Panc1 (cell line): ENCODE data around the gene CD2BP2. TPM values are rescaled to one million over a fixed set of nuclear protein-coding genes. Genes with fewer than 3 reads are reported as not detected.

Experiments used
- ATAC-seq: fragments of 200-7000 bp; cut with Tn5 transposase; 2 replicates; pipeline ENCODE4 v1.9.1; 2020; ENCODE audit warnings: mild to moderate bottlenecking, moderate library complexity
- BruUV-seq: library from RNA; stranded (reverse); fragments of 400-500 nt; replicated peaks from 2 replicates; lab custom pipeline; 2021; lab: Mats Ljungman, UMichigan
- CTCF ChIA-PET: fragments of 300-600 bp; sonication (Branson Sonifier 250); formaldehyde crosslinking; loops from one replicate; lab custom pipeline; 2022; ENCODE audit warnings: antibody characterized with exemption; lab: Charles Lee
- POLR2A ChIA-PET: fragments of 300-600 bp; sonication (Branson Sonifier 250); formaldehyde crosslinking; loops from one replicate; lab custom pipeline; 2022; ENCODE audit warnings: antibody characterized with exemption; lab: Charles Lee
- DNase-seq: peaks from one replicate; pipeline ENCODE4 v3.0.0-alpha.2; 2010; ENCODE audit warnings: low read depth, low spot score
- H3K27ac ChIP-seq: 2 replicates; pipeline ENCODE4 v1.5.1; 2011; ENCODE audit warnings: mild to moderate bottlenecking, low read length, inconsistent platforms
- H3K27me3 ChIP-seq: fragments of 200-500 bp; sonication (Bioruptor generic); 2 replicates; pipeline ENCODE4 v1.6.0; 2014; ENCODE audit warnings: low read length, inconsistent platforms; ENCODE audit not compliant: control insufficient read depth, insufficient read depth
- H3K36me3 ChIP-seq: fragments of 200-500 bp; sonication (Bioruptor generic); 2 replicates; pipeline ENCODE4 v1.5.1; 2014; ENCODE audit warnings: inconsistent platforms, mild to moderate bottlenecking, low read length, moderate library complexity; ENCODE audit not compliant: control insufficient read depth, insufficient read depth
- H3K4me1 ChIP-seq: 2 replicates; pipeline ENCODE4 v1.5.1; 2011; ENCODE audit warnings: inconsistent platforms, mild to moderate bottlenecking, low read length, moderate library complexity; ENCODE audit not compliant: control insufficient read depth, insufficient read depth
- H3K4me3 ChIP-seq, 2 experiments: 2 replicates each; pipeline ENCODE4 v1.5.1; 2011 to 2012; ENCODE audit warnings: low read depth in 2 of 2, low read length in 2 of 2, mild to moderate bottlenecking in 2 of 2, inconsistent platforms in 1 of 2, moderate library complexity in 1 of 2
- H3K9me3 ChIP-seq: fragments of 200-500 bp; sonication (Bioruptor generic); 2 replicates; pipeline ENCODE4 v1.5.1; 2014; ENCODE audit warnings: low read depth, mild to moderate bottlenecking, inconsistent platforms, low read length, moderate library complexity; ENCODE audit not compliant: control insufficient read depth, insufficient read depth
- POLR2AphosphoS5 ChIP-seq: IDR thresholded peaks from 2 replicates; pipeline ENCODE4 v1.6.1; 2012; ENCODE audit warnings: mild to moderate bottlenecking, low read depth, low read length, moderate library complexity
- SIN3A ChIP-seq: IDR thresholded peaks from 2 replicates; pipeline ENCODE4 v1.6.1; 2012; ENCODE audit warnings: low read depth, mild to moderate bottlenecking, low read length, moderate library complexity, borderline replicate concordance; ENCODE audit not compliant: insufficient read depth
- TCF7L2 ChIP-seq: IDR thresholded peaks from 2 replicates; pipeline ENCODE4 v1.6.1; 2011; ENCODE audit warnings: mild to moderate bottlenecking, low read depth, low read length, inconsistent platforms
- in situ Hi-C: cut with HindIII; loops from 2 replicates; pipeline ENCODE4 v1.10.0; 2016; ENCODE audit warnings: low sequenced_read_pairs, low pct_unique_long_range_greater_than_20kb
- intact Hi-C: fragments of 100-400 bp; cut with micrococcal nuclease; formaldehyde crosslinking; loops from one replicate; pipeline ENCODE4 v1.10.0; 2022; ENCODE audit not compliant: unreplicated experiment
- total RNA-seq: library from RNA; stranded (reverse); gene quantifications from one replicate; pipeline ENCODE4 v1.2.1, GENCODE V29; 2021; ENCODE audit not compliant: unreplicated experiment
- TF ChIP-seq, protein P1 (sequence below), 2 experiments: IDR thresholded peaks; 2 replicates each; pipeline ENCODE4 v1.6.1; 2011 to 2012; ENCODE audit warnings: low read depth in 2 of 2, control low read depth in 1 of 2, low read length in 1 of 2, mild to moderate bottlenecking in 1 of 2, moderate library complexity in 1 of 2; ENCODE audit not compliant: insufficient read depth in 1 of 2
- TF ChIP-seq, protein P2 (sequence below): fragments of 450-650 bp; IDR thresholded peaks from 2 replicates; pipeline ENCODE4 v1.5.1; 2017; ENCODE audit warnings: mild to moderate bottlenecking

The CD2BP2 gene
- total RNA-seq, 1 experiment from 2014 or later = 90.7 TPM

DNA sequence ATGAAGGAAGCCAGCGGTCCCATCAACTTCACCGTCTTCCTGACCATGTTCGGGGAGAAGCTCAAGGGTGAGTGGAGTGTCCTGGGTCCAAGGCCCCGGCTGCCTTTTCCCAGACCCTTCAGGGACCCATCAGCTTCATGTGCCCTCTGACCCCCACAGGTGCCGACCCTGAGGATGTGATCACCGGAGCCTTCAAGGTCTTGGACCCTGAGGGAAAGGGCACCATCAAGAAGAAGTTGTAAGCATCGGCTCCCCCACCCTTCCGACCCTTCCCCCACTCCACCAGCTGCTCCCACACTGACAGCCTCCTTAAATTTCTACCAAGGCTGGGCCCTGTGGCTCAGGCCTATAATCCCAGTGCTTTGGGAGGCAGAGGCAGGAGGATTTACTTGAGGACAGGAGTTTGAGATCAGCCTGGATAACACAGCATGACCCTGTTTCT lies 21.4 kb upstream of the CD2BP2 start:
- no peaks in the 10 kb centered on the region for H3K27me3 ChIP-seq
- H3K36me3 ChIP-seq = no peaks in the 10 kb centered on the region; the same call in 1 of the 2 replicates
- no peak overlapping the region for H3K27ac ChIP-seq
- no peaks in the 10 kb centered on the region for H3K9me3 ChIP-seq
- DNase-seq (no peak), ATAC-seq (no peak)
- intact Hi-C loops = no loop called here
- in situ Hi-C loops = no loop called here
- ChIA-PET POLR2A (interaction anchor here (0.6 kb wide), 1 partner anchor 20 kb away, joined by 13 read pairs; no protein-coding TSS in a partner anchor), CTCF (no interaction called here)
- H3K4me3 ChIP-seq = no peak overlapping the region
- no TSS peak for BruUV-seq
- TF ChIP-seq TCF7L2 = no peak
- TF ChIP-seq POLR2AphosphoS5 = no peak
- TF ChIP-seq SIN3A = no peak
- TF ChIP-seq, protein P1, sequence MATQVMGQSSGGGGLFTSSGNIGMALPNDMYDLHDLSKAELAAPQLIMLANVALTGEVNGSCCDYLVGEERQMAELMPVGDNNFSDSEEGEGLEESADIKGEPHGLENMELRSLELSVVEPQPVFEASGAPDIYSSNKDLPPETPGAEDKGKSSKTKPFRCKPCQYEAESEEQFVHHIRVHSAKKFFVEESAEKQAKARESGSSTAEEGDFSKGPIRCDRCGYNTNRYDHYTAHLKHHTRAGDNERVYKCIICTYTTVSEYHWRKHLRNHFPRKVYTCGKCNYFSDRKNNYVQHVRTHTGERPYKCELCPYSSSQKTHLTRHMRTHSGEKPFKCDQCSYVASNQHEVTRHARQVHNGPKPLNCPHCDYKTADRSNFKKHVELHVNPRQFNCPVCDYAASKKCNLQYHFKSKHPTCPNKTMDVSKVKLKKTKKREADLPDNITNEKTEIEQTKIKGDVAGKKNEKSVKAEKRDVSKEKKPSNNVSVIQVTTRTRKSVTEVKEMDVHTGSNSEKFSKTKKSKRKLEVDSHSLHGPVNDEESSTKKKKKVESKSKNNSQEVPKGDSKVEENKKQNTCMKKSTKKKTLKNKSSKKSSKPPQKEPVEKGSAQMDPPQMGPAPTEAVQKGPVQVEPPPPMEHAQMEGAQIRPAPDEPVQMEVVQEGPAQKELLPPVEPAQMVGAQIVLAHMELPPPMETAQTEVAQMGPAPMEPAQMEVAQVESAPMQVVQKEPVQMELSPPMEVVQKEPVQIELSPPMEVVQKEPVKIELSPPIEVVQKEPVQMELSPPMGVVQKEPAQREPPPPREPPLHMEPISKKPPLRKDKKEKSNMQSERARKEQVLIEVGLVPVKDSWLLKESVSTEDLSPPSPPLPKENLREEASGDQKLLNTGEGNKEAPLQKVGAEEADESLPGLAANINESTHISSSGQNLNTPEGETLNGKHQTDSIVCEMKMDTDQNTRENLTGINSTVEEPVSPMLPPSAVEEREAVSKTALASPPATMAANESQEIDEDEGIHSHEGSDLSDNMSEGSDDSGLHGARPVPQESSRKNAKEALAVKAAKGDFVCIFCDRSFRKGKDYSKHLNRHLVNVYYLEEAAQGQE (IDR thresholded peaks at IDR 0.05; ENCODE audit: insufficient read depth in 1 of 2, low read depth in 2 of 2, low read length in 1 of 2) = no peak
- TF ChIP-seq, protein P2, sequence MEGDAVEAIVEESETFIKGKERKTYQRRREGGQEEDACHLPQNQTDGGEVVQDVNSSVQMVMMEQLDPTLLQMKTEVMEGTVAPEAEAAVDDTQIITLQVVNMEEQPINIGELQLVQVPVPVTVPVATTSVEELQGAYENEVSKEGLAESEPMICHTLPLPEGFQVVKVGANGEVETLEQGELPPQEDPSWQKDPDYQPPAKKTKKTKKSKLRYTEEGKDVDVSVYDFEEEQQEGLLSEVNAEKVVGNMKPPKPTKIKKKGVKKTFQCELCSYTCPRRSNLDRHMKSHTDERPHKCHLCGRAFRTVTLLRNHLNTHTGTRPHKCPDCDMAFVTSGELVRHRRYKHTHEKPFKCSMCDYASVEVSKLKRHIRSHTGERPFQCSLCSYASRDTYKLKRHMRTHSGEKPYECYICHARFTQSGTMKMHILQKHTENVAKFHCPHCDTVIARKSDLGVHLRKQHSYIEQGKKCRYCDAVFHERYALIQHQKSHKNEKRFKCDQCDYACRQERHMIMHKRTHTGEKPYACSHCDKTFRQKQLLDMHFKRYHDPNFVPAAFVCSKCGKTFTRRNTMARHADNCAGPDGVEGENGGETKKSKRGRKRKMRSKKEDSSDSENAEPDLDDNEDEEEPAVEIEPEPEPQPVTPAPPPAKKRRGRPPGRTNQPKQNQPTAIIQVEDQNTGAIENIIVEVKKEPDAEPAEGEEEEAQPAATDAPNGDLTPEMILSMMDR = no peak
- H3K4me1 ChIP-seq = peaks cover 9% of the 10 kb centered on the region

DNA sequence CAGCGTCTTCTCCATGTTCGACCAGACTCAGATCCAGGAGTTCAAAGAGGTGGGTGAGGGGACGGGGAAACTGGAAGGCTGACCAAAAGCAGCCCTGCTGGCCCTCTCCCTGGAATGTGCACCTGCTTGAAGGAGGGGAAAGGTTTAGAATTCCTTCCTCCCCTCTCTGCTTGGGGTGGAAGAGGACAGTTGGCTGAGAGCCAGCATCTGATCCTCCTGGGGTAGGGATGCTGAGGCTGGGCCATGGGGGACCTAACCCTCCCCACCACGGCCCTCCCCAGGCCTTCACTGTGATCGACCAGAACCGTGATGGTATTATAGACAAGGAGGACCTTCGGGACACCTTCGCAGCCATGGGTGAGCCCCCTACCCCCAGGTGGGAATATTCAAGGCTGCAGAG lies 20.8 kb upstream of the CD2BP2 start:
- ChIA-PET CTCF (no interaction called here), POLR2A (no interaction called here)
- DNase-seq = no peak
- no peak for ATAC-seq
- no peaks in the 10 kb centered on the region for H3K27me3 ChIP-seq
- no peak overlapping the region for H3K27ac ChIP-seq
- in situ Hi-C loops = no loop called here
- H3K4me3 ChIP-seq = no peak overlapping the region
- BruUV-seq = no TSS peak
- no peaks in the 10 kb centered on the region; the same call in 1 of the 2 replicates for H3K36me3 ChIP-seq
- no peaks in the 10 kb centered on the region for H3K9me3 ChIP-seq
- H3K4me1 ChIP-seq = peaks cover 10% of the 10 kb centered on the region
- intact Hi-C loops = no loop called here
- TF ChIP-seq, protein P1 (IDR thresholded peaks at IDR 0.05; ENCODE audit: insufficient read depth in 1 of 2, low read depth in 2 of 2, low read length in 1 of 2) = no peak
- TF ChIP-seq, protein P2 = no peak
- TF ChIP-seq TCF7L2 = no peak
- TF ChIP-seq SIN3A = no peak
- TF ChIP-seq POLR2AphosphoS5 = no peak
